Upper lobe of right lung (tissue), 1 donor: ENCODE measurements around the gene SESTD1. TPM values are rescaled to one million over a fixed set of nuclear protein-coding genes. Genes with fewer than 3 reads are reported as not detected.

Experiments used
- ATAC-seq: fragments of 200-7000 bp; cut with Tn5 transposase; one replicate; pipeline ENCODE4 v1.9.1; 2020; ENCODE audit warnings: mild to moderate bottlenecking, moderate library complexity
- DNase-seq: peaks from one replicate; pipeline ENCODE4 v3.0.0-alpha.2; 2020
- H3K27ac ChIP-seq: fragments of 200-600 bp; one replicate; pipeline ENCODE4 v1.8.0; 2022
- H3K27me3 ChIP-seq: fragments of 200-600 bp; one replicate; pipeline ENCODE4 v1.8.0; 2022; ENCODE audit warnings: mild to moderate bottlenecking
- H3K36me3 ChIP-seq: fragments of 200-600 bp; one replicate; pipeline ENCODE4 v1.8.0; 2022
- H3K4me1 ChIP-seq: fragments of 200-600 bp; one replicate; pipeline ENCODE4 v1.8.0; 2022
- H3K4me3 ChIP-seq: fragments of 200-600 bp; one replicate; pipeline ENCODE4 v1.8.0; 2022; ENCODE audit warnings: mild to moderate bottlenecking
- H3K9me3 ChIP-seq: fragments of 200-600 bp; one replicate; pipeline ENCODE4 v1.8.0; 2022
- intact Hi-C: fragments of 100-400 bp; cut with DNase I; formaldehyde crosslinking; loops from one replicate; pipeline ENCODE4 v1.11.0; 2022
- total RNA-seq: library from RNA; stranded (reverse); fragmentation: NEBNext Ultra II Directional; extraction: Animal tissue kit (Norgen Biotek cat#: 25700); gene quantifications from one replicate; pipeline ENCODE4 v1.2.1, GENCODE V29; 2021
- TF ChIP-seq, protein P1 (sequence below): fragments of 200-600 bp; IDR thresholded peaks from one replicate; pipeline ENCODE4 v1.8.0; 2022; ENCODE audit warnings: antibody characterized with exemption
- donor health status: DM: no; HTN: yes; CAD: no; lungs with severe emphysema.

The SESTD1 gene
- total RNA-seq, 1 donor from 2014 or later, result 107 TPM

DNA sequence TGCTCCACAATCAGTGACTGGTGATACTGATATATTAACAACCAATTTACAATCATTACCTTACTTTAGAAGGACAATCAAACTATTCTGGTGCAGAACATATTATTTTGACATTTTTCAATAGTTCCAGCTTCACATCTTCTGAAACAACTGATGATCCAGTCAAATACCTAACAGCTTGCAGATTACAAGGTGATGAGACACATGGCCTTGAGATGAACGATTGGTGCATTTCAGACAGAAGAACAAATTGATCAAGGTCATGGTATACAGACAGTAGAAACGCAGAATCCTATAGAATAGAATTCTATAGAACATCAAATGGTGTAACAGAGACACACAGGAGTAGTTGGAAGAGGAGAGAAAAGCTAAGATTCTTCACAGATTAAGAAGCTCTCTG, 24.8 kb downstream of the SESTD1 start:
- Histone ChIP-seq H3K27ac (no peak overlapping the region), H3K36me3 (no peaks in the 10 kb centered on the region), H3K4me3 (no peak overlapping the region), H3K4me1 (peaks cover 19% of the 10 kb centered on the region), H3K9me3 (no peaks in the 10 kb centered on the region), H3K27me3 (no peaks in the 10 kb centered on the region)
- DNase-seq (no peak), ATAC-seq (no peak)
- TF ChIP-seq, protein P1, sequence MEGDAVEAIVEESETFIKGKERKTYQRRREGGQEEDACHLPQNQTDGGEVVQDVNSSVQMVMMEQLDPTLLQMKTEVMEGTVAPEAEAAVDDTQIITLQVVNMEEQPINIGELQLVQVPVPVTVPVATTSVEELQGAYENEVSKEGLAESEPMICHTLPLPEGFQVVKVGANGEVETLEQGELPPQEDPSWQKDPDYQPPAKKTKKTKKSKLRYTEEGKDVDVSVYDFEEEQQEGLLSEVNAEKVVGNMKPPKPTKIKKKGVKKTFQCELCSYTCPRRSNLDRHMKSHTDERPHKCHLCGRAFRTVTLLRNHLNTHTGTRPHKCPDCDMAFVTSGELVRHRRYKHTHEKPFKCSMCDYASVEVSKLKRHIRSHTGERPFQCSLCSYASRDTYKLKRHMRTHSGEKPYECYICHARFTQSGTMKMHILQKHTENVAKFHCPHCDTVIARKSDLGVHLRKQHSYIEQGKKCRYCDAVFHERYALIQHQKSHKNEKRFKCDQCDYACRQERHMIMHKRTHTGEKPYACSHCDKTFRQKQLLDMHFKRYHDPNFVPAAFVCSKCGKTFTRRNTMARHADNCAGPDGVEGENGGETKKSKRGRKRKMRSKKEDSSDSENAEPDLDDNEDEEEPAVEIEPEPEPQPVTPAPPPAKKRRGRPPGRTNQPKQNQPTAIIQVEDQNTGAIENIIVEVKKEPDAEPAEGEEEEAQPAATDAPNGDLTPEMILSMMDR, result no peak
- intact Hi-C loops, result no loop called here

DNA sequence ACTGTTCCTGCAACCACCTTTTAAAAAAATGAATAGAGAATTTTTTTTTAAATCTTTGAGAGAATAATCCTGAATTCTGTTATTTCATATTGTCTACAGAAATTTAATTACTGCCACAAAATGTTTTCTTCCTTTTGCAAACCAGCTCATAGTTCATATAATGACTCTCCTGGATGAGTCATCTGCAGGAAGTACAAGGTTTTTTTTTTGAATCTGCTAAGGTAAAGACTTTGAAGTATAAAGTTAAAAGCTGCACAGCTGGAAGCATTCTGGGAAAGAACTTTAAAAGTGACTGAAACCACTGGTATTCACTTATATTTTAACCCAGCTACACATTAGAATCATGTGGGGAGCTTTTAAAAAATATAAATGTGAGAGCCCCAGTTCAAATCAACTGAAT, 25.4 kb downstream of the SESTD1 start:
- no peak overlapping the region for H3K27ac ChIP-seq
- H3K9me3 ChIP-seq, result no peaks in the 10 kb centered on the region
- H3K4me1 ChIP-seq, result peaks cover 19% of the 10 kb centered on the region
- intact Hi-C loops, result no loop called here
- no peak for DNase-seq
- H3K36me3 ChIP-seq, result no peaks in the 10 kb centered on the region
- no peak overlapping the region for H3K4me3 ChIP-seq
- TF ChIP-seq, protein P1, result no peak
- H3K27me3 ChIP-seq, result no peaks in the 10 kb centered on the region
- no peak for ATAC-seq

DNA sequence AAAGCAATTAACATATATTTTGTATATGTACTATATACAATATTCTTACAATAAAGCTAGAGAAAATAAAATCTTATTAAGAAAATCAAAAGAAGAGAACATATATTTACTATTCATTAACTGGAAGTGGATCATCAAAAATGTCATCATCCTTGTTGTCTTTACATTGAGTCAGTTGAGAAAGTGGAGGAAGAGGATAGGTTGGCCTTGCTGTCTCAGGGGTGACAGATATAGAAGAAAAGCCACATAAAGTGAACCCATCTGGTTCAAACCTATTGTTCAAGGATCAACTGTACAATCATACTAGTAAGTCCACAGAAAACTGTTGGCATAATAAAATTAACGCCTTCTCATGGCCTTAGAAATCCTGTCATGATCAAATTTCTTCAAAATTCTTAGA, 26.6 kb downstream of the SESTD1 start:
- TF ChIP-seq, protein P1, result no peak
- no peaks in the 10 kb centered on the region for H3K9me3 ChIP-seq
- DNase-seq (no peak), ATAC-seq (no peak)
- no peak overlapping the region for H3K4me3 ChIP-seq
- H3K27me3 ChIP-seq, result no peaks in the 10 kb centered on the region
- H3K36me3 ChIP-seq, result no peaks in the 10 kb centered on the region
- peaks cover 19% of the 10 kb centered on the region for H3K4me1 ChIP-seq
- H3K27ac ChIP-seq, result no peak overlapping the region
- intact Hi-C loops, result no loop called here

DNA sequence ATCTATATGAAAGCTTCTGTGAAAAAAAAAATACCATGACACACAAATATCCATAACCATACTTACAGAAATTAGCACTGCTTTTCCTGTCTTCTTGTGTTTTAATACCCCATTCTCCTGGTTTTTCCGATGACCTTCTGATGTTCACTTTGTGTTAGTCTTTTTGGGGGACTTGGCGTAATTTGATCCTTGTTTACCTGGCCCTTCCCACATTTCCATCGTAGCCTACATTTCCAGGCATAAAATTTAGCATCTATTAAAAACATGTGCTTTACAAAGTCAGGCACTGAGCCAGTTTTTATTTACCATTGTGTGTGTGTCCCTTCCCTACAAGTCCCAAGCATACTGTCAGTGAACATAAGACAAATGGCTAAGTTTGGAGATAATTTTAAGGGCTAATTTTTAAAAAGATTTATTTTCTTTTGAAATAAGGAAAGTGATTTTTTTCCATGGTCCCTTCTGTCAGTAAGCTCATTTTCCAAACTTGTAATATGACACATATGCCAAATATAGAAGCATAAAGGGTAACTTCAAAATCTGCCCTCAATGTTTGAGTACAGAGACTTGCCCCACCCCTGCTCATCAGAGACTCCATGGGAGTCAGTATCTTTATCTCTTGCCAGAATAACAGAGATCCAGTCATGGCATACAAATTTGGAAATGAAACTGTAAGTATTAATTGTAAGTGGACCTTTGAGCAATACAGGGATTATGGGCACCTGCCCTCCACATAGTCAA, 27.3 kb downstream of the SESTD1 start:
- Histone ChIP-seq H3K36me3 (no peaks in the 10 kb centered on the region), H3K27ac (no peak overlapping the region), H3K9me3 (no peaks in the 10 kb centered on the region), H3K4me3 (no peak overlapping the region), H3K4me1 (peaks cover 19% of the 10 kb centered on the region), H3K27me3 (no peaks in the 10 kb centered on the region)
- ATAC-seq, result no peak
- TF ChIP-seq, protein P1, result no peak
- DNase-seq, result no peak
- intact Hi-C loops, result no loop called here

DNA sequence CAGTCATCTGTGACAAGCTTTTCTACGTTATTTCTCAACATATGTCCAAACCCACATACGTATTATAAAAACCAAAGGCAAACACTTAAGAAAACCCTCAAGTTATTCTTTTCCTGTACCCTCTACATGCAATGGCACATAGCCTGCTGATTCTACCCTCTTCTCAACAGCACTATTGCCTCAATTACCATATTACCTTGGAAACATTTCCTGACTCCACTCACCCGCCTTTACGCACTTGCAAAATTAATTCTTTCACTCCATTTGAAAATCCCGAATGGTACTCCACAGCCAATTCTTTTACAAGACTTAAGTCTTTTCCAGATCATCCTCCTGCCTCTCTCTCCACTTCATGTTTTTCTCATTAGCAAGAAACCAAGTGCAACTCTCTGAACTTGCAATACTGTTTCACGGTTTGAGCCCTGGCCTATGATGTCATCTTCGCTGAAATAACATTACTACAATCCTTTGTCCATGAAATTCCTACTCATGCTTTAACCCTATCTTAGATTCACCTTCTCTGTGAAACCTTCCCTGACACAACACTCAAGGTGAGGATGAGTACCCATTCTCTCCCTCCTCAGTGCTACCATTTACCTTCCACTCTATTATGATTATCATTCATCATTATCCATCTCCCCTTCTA, 29.0 kb downstream of the SESTD1 start:
- peak; percentile 88 for ATAC-seq

More for the DNA sequence above, 29.0 kb downstream of the SESTD1 start:
- Histone ChIP-seq H3K27ac (peak overlapping the region; percentile 40), H3K4me1 (peaks cover 19% of the 10 kb centered on the region), H3K9me3 (no peaks in the 10 kb centered on the region), H3K36me3 (no peaks in the 10 kb centered on the region), H3K4me3 (no peak overlapping the region), H3K27me3 (no peaks in the 10 kb centered on the region)
- TF ChIP-seq, protein P1, result no peak
- intact Hi-C loops, result no loop called here
- DNase-seq, result no peak
